CD4-positive, alpha-beta T cell treated with Interleukin-2 at 100 ng/mL for 4 hours (primary cell): ENCODE data around the gene HSD11B2.

Experiments used
- DNase-seq: peaks from one replicate; pipeline ENCODE4 v3.0.0-alpha.2; 2020; ENCODE audit warnings: low spot score

HSD11B2 gene

DNA sequence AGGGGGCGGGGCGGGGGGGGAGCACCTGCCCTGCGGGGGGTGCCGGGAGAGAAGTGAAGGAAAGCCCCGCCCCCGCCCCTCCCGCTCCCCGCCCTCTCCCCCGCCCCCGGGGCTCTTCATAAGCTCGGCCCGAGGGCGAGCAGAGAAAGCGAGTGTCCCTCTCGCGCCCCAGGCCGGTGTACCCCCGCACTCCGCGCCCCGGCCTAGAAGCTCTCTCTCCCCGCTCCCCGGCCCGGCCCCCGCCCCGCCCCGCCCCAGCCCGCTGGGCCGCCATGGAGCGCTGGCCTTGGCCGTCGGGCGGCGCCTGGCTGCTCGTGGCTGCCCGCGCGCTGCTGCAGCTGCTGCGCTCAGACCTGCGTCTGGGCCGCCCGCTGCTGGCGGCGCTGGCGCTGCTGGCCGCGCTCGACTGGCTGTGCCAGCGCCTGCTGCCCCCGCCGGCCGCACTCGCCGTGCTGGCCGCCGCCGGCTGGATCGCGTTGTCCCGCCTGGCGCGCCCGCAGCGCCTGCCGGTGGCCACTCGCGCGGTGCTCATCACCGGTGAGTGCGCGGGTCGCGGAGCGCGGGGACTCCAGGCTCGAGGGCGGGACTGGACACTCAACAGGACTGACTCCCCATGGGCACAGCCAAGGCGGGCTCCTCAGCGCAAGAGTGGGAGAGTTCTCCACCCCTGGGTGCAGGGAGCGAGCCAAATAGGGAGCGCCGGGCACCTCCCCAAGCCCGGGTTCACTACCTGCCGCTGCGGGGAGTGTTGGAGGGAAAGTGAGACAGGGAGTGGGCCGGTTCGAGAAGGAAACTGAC, at the start of gene HSD11B2:
Gene HSD11B2 (plus strand): TSS at position 145 of the 798 bp plus-strand sequence. CDS start 128 bp downstream, at position 273.
- no peak for DNase-seq

DNA sequence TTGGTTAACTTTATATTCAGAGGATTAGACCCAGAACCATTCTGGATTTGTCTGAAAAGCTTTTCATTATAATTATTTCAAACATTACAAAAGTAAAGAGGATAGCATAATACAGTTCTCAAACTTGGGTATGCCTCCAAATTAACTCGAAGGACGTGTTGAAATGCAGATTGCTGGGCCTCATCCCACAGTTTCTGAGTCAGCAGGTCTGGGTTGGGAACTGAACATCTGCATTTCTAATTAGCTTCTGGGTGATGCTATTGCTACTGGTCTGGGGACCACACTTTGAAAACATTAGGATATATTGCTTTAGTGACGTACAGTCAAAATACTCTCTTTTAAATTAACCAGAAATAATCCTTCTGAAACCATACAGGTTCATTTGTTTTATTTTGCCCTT, 47.6 kb upstream of the HSD11B2 start:
- no peak for DNase-seq

DNA sequence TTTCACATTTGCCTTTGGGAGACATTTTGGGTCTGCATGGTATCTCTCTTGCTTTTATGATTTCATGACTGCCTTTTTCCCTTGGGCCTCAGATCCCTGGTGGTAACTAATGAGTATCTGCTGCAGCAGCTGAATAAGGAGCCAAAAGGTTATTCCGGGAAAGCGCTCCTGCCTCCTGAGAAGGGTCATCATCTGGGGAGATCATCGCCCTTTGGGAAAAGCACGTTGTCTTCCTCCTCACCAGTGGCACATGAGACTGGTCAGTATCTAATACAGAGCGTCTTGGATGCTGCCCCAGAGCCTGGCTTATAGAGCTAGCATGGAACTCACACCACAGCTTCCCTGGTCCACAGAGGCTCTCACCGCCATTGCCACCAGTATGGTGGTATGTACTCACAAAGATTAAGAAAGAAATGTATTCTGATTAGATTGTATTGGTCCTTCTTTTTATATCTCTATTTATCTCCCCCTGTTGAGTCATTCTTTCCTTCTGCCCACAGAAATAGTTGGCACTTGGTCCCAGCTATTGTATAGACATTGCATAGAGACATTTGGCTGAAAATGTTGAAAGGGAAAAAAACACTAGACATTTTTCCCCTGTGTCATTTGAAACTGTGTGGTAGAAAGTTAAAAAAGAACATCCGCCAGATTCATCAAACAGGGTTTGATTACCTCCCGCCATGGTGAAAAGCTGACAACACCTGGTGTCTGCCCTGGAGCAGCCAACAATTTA, 46.0 kb upstream of the HSD11B2 start:
- no peak for DNase-seq

DNA sequence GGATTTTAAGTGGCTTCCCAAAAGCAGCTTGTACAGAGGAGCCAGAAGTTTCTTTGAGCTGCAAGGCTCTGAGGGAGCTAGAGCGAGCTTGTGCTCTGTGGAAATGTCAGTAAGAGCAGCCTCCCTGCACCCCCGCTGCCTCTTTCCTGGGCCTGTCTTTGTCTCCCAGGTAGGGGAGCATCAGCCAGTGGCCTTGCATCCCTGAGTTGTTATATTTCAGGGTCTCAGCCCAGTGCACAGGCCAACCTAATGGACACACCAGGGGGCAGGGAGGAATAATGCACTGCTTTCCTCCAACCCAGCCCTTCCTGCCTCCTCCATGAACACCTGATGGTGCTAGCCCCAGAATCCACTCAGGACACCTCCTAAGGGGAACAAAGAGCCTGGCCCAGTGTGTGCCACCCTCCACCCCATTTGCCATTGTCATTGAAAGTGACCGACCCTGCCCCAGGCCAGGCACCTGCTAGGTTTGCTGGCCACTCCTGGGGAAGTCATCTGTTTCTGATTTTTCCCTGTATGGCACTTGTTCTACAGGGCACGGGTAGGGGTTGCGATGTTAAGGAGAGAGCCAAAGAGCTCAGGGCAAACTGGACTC, 44.0 kb upstream of the HSD11B2 start:
- no peak for DNase-seq

DNA sequence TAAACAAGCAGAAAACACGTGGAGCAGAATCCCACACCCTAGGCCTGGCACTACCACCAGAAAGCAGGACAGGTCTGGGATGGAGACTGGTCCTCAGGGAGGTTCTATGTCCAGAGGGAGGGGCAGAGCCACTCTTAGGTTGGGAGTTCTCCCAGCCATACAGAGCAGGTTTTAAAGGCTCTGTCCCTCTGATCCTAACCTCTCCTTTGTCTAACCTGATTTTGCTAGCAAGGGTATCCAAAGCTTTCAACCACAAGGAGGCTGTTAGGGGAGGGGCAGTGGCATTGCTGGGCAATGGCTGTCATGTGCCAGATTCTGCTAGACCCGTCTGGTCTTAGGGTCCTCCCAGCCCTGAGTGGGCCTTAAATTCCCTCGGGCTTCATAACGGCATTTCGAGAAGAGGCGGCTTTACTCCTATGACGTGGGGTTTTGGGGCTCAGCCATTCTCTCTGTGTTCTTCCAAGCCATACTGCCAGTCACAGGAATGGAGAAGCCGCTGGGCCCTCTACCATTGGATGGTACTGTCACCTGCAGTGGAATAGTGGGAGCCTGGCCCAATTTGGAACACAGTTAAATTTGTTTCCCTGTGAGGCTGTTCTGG, 43.3 kb upstream of the HSD11B2 start:
- no peak for DNase-seq

DNA sequence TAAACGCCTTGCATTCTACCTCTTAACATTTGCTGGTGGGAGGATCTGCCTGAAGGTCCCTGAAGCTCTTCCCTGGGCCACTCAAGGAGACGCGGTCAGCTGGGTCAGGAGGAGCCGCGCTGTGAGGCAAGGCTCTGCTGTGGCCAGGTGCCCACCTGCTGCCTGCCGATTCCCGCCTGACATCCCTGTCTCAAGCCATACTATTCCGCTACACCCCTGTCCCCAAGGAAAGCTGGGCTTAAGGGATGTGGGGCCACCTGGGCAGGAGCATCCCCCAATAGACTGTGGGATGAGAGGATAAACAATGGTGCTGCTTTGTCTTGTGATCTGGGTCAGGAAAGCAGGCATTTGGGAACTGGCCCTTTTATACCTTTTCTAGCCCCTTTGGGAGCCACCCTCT, 42.7 kb upstream of the HSD11B2 start:
- DNase-seq = no peak

DNA sequence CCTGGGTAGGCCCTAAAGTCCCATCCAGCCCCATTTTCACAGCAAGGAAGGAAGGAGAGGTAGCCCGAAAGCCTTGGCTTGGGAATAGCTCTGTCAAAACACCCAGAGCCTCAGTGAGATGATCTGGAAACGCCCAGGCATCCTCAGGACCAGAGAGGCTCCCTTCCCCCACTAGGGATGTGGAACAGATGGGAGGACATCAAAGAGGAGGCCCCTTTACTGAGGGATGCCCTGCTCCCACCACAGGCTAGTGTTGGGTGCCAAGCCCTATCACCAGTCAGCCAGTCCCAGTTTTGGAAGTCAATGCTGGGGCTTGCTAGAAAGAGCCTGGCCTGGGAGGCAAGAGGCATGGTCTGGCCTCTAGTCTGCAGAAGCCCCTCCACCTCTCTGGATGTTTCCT, 42.3 kb upstream of the HSD11B2 start:
- DNase-seq = no peak

DNA sequence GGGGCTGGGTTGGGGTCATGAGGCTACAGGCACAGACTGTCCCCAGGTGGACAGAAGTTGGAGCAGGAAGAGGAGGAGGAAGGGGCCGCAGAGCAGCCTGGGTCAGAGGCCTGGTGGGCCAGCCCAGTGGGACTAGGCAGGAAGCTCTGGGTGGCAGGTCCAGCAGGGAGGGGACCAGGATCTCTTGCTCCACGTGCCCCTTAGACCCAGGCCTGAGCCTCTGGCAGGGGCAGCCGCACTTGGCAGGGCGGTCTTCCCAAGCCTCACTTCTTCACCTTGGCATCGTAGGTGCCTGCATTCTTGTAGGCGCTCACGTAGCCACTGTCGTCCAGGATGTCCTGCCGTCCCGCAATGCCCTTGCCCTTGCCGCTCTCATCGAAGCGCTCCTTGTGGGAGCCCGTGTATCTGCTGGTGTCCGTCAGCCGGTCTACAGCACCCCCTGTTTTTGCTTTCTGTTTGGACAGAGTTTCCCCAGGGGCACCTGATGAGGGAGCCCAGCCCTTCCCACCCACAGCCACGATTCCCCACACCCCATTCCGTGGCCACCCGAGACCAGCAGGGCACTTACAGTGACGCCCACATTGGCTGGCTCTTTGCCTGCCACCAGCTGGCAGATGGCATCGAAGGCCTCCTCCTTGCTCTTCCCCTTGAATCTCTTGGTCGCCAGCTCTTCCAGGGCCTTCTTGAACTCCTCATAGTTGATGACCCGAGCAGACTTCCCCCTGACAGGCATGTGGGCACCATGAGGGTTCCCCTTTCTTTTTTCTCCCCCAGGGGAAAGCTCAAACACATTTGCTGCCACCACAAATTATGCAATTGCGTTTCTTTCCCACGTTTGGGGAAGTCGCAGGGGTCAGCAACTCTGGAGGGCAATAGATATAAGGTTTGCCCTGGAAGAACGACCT, 40.8 kb upstream of the HSD11B2 start:
- DNase-seq = no peak

DNA sequence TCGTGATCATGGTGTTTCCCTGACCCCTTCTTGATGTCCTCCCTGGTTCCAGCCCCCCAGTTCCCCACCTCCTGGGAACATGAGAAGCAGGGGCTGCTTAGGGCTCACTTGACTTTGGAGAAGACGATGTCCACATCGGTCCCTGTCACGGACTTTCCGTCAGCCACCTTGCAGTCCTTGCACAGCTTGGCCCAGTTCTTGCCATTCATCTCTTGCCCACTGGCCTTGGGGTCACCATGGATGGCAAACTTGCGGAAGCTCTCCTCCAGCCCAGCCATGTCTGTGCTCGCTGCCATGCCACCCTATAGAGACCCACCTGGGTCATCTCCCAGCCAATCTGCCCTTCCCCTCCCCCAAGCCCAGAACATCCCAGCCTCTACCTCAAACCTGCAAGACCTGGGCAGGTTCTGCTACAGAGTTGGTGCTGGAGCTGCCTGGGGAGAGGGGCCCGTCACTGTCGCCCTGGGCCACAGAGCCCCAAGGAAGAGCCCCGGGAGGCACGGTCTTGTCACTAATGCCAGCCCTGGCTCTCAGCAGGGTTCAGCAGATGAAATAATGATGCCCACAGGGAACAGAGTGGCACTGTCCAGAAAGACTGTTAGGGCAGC, 40.0 kb upstream of the HSD11B2 start:
- no peak for DNase-seq

DNA sequence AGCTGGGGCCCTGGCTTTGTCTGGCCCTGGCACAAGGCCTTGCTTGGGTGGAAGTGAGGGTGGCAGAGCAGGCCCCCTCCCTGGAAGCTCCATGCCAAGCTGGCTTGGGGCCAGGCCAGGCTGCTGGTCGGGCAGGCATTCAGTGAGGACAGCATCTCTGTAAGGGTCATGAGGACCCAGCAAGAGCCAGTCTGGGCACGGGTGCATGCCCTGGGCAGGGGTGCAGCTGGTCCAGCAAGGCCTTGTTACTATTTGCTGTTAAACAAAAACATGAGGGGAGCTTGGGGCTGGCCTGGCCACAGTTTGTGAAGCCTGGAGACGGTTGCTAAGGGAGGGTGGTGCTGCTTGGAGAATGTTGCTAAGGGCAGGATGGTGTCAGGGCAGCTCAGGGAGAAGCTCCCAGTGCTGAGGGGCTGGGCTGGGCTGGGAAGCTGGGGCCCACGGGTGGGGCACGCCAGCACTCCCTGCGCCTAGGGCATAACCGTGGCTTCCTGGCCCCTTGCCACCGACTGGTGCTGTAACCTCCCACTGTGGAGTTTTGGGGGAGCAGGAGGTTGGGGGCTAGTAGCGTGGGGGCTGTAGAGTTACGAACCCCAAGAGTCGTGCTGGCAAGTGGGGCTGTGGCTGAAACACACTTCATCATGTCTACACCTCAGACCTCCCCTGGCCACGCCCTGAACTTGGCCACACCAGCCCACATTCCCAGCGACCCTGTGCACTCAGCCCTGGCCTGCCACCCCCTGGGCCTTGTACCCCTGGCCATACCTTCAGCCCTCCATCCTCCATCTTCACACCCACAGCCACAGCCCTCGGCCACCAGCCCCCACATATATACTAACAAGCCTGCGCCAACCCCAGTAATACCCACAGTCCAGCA, 39.3 kb upstream of the HSD11B2 start:
- DNase-seq = no peak

DNA sequence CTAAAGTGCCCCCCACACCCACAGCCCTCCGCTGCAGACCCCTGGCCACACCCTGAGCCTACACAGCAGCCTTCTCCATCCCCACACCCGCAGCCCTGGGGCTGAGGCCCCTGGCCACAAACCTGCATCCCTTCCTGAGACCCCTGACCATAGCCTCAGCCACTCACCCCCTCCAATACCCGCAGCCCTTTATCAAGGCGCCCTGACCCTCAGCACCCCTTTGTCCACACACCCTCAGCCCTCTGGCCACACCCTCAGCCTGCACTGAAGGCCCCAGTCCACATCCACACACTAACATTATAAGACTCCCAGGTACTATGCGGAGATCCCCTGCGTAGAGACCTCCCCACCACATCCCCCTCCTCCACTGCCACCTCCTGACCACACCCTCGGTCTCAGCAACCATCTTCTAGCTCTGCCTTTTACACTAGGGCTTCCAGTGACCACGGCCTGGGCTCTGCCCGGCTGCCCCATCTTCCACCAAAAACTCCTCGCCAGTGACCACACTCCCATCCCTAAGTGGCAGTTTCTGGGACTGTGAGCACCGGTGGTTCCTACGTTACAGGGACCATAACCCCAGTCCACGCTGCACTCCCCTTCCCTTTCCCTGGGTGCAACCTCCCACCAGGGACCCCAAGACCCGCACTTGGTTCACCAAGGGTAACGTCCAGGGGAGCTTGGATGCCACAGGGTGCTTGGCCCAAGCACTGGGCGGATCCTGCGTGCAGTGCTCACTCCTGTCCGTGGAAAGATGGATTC, 38.4 kb upstream of the HSD11B2 start:
- DNase-seq = no peak

DNA sequence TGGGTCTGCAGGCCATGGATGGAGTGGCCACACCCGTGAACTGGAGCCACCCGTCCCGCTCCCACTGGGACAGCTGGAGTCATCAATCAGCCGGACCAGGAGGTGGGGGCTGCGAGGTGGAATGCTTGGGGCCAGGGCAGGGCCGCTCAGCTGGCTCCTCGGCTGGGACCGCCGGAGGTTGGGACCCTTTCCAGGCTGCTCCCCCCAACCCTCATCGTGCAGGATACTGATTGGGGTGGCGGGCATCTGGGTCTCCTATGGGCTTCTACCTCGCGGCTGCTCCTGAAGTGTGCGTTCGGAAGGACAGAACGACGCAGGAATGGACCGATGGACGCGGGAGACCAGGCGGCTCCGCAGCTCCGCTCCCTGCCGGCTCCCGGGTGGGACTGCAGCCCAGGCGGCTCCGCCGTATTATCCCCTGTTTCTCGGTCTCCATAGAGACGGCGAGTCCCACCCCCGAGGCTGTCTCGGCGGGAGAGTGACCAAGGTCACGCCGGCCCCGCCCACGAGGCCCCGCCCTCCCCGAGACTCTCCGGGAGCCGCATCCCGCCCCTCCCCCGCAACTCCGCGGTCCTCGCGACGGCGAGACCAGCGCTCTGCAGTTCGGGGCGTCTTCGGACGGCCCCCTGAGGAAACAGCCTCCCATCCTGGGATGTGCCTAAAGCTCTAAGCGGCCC, 37.7 kb upstream of the HSD11B2 start, which contains the start of gene TPPP3:
Gene TPPP3 (minus strand): TSS at position 388 of the 677 bp plus-strand sequence. CDS start 2,387 bp downstream, outside the sequence.
- peak; percentile 56 for DNase-seq

DNA sequence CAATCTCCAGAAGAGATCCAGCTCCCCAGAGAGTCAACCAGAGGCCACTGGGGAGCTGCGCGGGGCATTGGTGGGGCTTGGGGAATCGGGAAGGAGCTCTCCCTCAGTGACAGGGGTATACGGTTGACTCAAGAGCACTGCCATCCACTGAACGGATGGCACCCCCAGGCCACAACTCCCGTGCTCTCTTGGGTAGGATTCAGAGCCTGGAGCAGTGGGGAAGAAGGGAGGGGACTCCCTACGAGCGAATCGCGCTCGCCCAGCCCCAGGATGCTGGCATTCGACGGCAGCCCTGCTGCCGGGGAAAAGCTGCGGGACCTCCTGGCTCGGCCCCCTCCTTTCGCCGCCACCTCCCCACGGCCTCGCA, 37.1 kb upstream of the HSD11B2 start:
- DNase-seq = no peak

DNA sequence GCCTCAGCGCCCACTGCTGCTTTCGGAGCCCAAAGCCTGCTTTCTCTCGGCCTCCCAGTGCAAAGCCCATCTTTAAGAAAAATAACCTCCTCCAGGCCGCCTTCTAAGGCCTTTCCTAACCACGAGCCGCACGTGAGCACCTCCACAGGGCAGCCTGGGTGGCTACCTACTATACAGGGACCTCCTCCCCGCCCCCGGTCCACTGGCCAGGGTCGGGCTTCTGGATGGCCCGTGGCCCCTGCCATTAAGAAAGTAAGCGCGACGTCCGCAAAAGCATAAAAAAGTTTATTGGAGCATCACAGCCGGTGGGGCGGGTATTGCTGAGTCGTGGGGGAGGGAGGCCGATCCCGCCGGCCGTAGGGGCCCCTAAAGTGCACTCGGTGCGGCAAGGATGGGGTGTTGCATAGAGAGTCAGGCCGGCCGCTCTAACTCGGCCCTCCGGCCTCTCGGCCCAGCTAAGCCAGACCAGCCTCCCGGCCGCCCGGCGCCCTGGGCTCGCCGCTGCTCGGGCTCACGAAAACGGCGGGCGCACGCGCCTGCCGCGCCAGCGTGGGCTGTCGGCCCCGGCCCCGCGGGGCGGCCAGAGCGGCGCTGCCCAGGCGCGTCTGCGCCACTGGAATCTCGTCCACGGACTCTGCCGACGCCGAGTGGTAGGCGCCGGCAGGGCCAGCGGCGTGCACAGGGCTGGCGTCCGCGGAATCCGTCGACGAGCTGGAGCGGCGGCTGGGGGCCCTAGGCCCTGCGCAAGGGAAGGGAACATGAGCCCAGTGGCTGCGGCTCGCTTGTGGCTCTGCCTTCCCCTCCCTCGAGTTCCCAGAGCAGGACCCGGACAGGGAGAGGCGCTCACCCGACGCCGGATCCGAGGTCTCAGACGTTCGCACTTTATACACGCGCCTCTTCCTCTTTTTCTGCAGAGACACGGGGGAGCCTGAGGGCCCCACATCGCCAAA, 36.5 kb upstream of the HSD11B2 start:
- DNase-seq = no peak

DNA sequence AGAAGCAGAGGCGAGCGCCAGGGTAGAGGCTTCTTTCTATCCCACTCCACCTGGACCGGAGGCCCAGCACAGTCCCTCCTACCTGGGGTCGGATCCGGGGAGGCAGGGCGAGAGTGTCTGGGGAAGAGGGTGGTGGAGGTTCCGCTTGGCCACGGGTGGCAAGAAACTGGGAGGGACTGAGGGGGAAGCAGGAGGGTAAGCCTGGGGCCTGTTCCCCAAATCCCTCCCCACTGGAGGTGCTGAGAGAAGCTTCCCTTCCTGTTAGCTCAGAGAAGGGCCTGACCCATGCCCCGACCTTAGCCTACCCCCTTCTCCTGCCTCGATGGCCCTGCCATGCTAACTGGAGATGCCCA, 35.8 kb upstream of the HSD11B2 start:
- no peak for DNase-seq

DNA sequence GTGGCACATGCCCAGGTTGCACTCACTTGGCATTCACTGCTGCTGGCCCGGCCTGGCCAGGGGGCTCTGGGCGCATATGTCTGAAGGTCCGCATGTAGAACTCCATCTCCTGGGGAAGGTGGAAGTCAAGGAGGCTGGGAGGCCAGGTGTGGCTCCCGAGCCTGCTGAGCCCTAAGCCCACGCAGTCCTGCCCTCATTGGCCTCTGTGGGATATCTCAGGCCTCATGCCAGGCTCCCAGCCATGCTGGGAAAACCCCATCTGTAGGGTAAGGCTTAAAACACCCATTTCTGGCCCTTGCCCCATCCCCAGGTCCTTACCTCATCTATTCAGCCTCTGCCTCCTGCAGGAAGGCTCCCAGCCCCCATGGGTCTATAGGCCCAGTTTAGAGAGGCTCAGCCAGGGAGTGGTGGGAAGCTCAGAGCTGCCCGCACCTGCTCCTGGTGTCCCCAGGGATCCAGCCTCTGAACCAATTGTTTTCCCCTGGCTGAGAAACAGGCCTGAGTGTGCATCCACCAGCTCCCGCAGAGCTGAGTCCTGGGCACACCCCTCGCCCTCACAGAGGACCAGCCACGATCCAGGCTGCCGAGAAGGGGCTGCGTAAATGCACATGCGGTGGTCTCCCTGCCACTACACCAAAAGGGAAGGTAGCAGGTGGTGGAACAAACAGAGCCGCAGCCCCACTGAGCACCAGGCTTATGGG, 35.3 kb upstream of the HSD11B2 start:
- no peak for DNase-seq
